Measurements from ENCODE around the gene AJAP1.

AJAP1 gene

GRCh38 chr1:4692437-4692836, 38.0 kb downstream of the AJAP1 start:
- TF ChIP-seq ZFP30 (CRISPR knock-in tag; IDR thresholded peaks at IDR 0.05) (no peak), OSR1 (CRISPR knock-in tag; IDR thresholded peaks at IDR 0.05) (no peak), ZNF565 (CRISPR knock-in tag; conservative IDR thresholded peaks at IDR 0.05; ENCODE audit: low read depth) (no peak), SNAI2 (CRISPR knock-in tag; IDR thresholded peaks at IDR 0.05) (no peak), ZC3H10 (CRISPR knock-in tag; IDR thresholded peaks at IDR 0.05) (no peak), ARNTL (CRISPR knock-in tag; IDR thresholded peaks at IDR 0.05; ENCODE audit: borderline replicate concordance, low read depth) (no peak), ZNF70 (CRISPR knock-in tag; IDR thresholded peaks at IDR 0.05) (no peak), CSRNP3 (CRISPR knock-in tag; IDR thresholded peaks at IDR 0.05) (no peak), BACH2 (CRISPR knock-in tag; IDR thresholded peaks at IDR 0.05; ENCODE audit: borderline replicate concordance) (no peak), ISL1 (CRISPR knock-in tag; IDR thresholded peaks at IDR 0.05) (no peak)
- no peak for ATAC-seq

GRCh38 chr1:4693331-4693730, 38.9 kb downstream of the AJAP1 start:
- no peak for ATAC-seq
- no peak for TF ChIP-seq GLIS3 (CRISPR knock-in tag; IDR thresholded peaks at IDR 0.05)
- TF ChIP-seq TSHZ2 (CRISPR knock-in tag; IDR thresholded peaks at IDR 0.05), result no peak
- TF ChIP-seq CSRNP3 (CRISPR knock-in tag; IDR thresholded peaks at IDR 0.05), result no peak

DNA sequence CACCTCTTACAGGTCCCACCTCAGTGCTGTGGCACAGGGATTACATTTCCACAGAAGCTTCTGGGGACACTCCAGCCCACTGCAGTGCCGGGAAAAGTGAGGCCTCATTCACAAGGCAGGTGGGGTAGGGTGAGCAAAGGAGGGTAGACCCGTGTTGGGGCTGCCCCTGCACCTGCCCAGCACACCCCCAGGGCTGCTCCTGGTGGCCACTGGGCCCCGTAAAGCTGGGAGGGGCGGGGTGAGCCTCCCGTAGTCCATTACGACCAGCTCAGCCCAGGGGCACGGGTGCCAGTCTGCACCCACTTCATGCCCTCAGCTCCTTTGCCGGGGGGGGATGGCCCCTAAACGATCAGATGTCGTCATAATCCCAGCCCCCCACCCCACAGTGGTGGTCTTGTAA, 39.5 kb downstream of the AJAP1 start:
- TF ChIP-seq ZFP3 (CRISPR knock-in tag; IDR thresholded peaks at IDR 0.05) (no peak), CSRNP3 (CRISPR knock-in tag; IDR thresholded peaks at IDR 0.05) (no peak)
- no peak for ATAC-seq

- ATAC-seq, result no peak
- TF ChIP-seq POU6F1 (CRISPR knock-in tag; IDR thresholded peaks at IDR 0.05; ENCODE audit: borderline replicate concordance, low read depth), result no peak
- no peak for TF ChIP-seq ZFP30 (CRISPR knock-in tag; IDR thresholded peaks at IDR 0.05)
- TF ChIP-seq ZNF70 (CRISPR knock-in tag; IDR thresholded peaks at IDR 0.05), result no peak
- no peak for TF ChIP-seq ZC3H10 (CRISPR knock-in tag; IDR thresholded peaks at IDR 0.05)
- no peak for TF ChIP-seq RARB (CRISPR knock-in tag; IDR thresholded peaks at IDR 0.05)
- TF ChIP-seq, protein P1, sequence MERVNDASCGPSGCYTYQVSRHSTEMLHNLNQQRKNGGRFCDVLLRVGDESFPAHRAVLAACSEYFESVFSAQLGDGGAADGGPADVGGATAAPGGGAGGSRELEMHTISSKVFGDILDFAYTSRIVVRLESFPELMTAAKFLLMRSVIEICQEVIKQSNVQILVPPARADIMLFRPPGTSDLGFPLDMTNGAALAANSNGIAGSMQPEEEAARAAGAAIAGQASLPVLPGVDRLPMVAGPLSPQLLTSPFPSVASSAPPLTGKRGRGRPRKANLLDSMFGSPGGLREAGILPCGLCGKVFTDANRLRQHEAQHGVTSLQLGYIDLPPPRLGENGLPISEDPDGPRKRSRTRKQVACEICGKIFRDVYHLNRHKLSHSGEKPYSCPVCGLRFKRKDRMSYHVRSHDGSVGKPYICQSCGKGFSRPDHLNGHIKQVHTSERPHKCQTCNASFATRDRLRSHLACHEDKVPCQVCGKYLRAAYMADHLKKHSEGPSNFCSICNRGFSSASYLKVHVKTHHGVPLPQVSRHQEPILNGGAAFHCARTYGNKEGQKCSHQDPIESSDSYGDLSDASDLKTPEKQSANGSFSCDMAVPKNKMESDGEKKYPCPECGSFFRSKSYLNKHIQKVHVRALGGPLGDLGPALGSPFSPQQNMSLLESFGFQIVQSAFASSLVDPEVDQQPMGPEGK (CRISPR knock-in tag; IDR thresholded peaks at IDR 0.05; ENCODE audit: borderline replicate concordance), result no peak
- TF ChIP-seq CSRNP3 (CRISPR knock-in tag; IDR thresholded peaks at IDR 0.05), result no peak
- TF ChIP-seq SNAI2 (CRISPR knock-in tag; IDR thresholded peaks at IDR 0.05), result no peak
- TF ChIP-seq TCF4 (CRISPR knock-in tag; IDR thresholded peaks at IDR 0.05; ENCODE audit: borderline replicate concordance), result no peak
- TF ChIP-seq TOX (CRISPR knock-in tag; IDR thresholded peaks at IDR 0.05; ENCODE audit: borderline replicate concordance), result no peak
- no peak for TF ChIP-seq ZNF565 (CRISPR knock-in tag; conservative IDR thresholded peaks at IDR 0.05; ENCODE audit: low read depth)
- no peak for TF ChIP-seq OSR1 (CRISPR knock-in tag; IDR thresholded peaks at IDR 0.05)
These were observed 40.1 kb downstream of the AJAP1 start for GRCh38 chr1:4694492-4694891.
